Type B pancreatic cell (in vitro differentiated cells): Measurements from ENCODE around the gene KLHDC4. TPM values are rescaled to one million over a fixed set of nuclear protein-coding genes. Genes with fewer than 3 reads are reported as not detected.
"Not testable (repeated sequence)": the region's sequence is repeated elsewhere in the genome, so short reads cannot be mapped to it uniquely, and the experiment has no call there.

Source experiments
- DNase-seq: peaks from one replicate; pipeline ENCODE4 v3.0.0; 2021; ENCODE audit warnings: mixed read lengths; ENCODE audit not compliant: unreplicated experiment; ENCODE audit errors: extremely low spot score
- H3K27ac Mint-ChIP-seq: 2 replicates; pipeline ENCODE4 v1.8.0; 2021; ENCODE audit warnings: mild to moderate bottlenecking, mixed read lengths
- H3K27me3 Mint-ChIP-seq: 2 replicates; pipeline ENCODE4 v1.8.0; 2021; ENCODE audit warnings: mixed read lengths
- H3K36me3 Mint-ChIP-seq: 2 replicates; pipeline ENCODE4 v1.8.0; 2021; ENCODE audit warnings: mixed read lengths
- H3K4me1 Mint-ChIP-seq: one replicate; pipeline ENCODE4 v1.8.0; 2021; ENCODE audit warnings: mixed read lengths; ENCODE audit not compliant: unreplicated experiment
- H3K4me3 Mint-ChIP-seq: 2 replicates; pipeline ENCODE4 v1.8.0; 2021; ENCODE audit warnings: mild to moderate bottlenecking, mixed read lengths
- H3K9me3 Mint-ChIP-seq: 2 replicates; pipeline ENCODE4 v1.8.0; 2021; ENCODE audit warnings: mixed read lengths
- CTCF ChIP-seq: fragments of 200-600 bp; sonication (generic); conservative IDR thresholded peaks from 2 replicates; pipeline ENCODE4 v1.5.0; 2021; ENCODE audit warnings: antibody characterized with exemption, mild to moderate bottlenecking
- long read RNA-seq: library from polyadenylated mRNA; unstranded; transcript quantifications from one replicate; pipeline ENCODE4 v2.0.0, GENCODE V29; 2020
- total RNA-seq: library from RNA; stranded (reverse); gene quantifications from 2 replicates; pipeline ENCODE4 v1.2.1, GENCODE V29; 2021; ENCODE audit warnings: low replicate concordance

KLHDC4 gene
- 34.4 and 43.4 TPM in 2 replicates for total RNA-seq
- long read RNA-seq, transcript KLHDC4-201 (12 exons, 1,886 nt): major isoform, 22 of 50 reads
- long read RNA-seq, partial matches to known transcripts: 4 of 50 reads
- long read RNA-seq, other reads (novel, unspliced or antisense): 24 of 50 reads

GRCh38 chr16:87765776-87766484, at the start of gene KLHDC4:
Gene KLHDC4 (minus strand): TSS chr16:87765986. CDS start chr16:87765890, 96 bp downstream.
- Mint-ChIP-seq H3K36me3 (peaks cover 3% of the 10 kb centered on the region), H3K4me3 (peak within 1 kb of the TSS; percentile 100), H3K27ac (peak within 1 kb of the TSS; percentile 97), H3K9me3 (no peaks in the 10 kb centered on the region), H3K27me3 (no peaks in the 10 kb centered on the region), H3K4me1 (no peaks in the 10 kb centered on the region)
- TF ChIP-seq CTCF: no peak
- DNase-seq: peak; percentile 89

- Mint-ChIP-seq H3K9me3 (no peaks in the 10 kb centered on the region), H3K27ac (no peak overlapping the region), H3K27me3 (peaks cover 5% of the 10 kb centered on the region), H3K36me3 (no peaks in the 10 kb centered on the region), H3K4me3 (no peak overlapping the region), H3K4me1 (peaks cover 10% of the 10 kb centered on the region)
- TF ChIP-seq CTCF: no peak
- no peak for DNase-seq
Measured at GRCh38 chr16:87815567-87815966, 49.8 kb upstream of the KLHDC4 start.

DNA sequence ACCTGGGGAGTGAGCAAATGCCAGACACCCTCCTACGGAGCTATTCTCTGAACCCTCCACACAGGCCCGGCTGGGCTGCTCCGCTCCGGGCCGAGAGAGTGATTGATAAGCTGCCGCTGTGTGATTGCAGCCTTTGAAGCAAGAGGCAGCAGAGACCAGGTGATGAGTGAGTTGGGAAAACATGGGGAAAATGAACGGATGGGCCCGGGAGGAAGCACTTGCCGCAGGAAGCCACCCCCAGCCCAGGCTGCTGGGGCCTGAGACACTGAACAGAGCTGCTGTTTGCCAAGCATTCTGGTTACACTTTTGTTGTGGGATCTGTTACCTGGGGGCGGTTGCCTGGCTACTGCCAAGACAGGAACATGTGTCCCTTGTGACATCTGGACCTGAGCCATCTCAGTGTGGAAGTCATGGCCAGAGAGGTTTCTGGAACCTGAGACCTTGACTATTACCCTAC, 46.4 kb upstream of the KLHDC4 start:
- H3K27me3 Mint-ChIP-seq: peaks cover 5% of the 10 kb centered on the region
- no peak for DNase-seq
- peak overlapping the region; percentile 3 for H3K27ac Mint-ChIP-seq
- no peak for TF ChIP-seq CTCF
- H3K9me3 Mint-ChIP-seq: no peaks in the 10 kb centered on the region
- H3K36me3 Mint-ChIP-seq: no peaks in the 10 kb centered on the region
- H3K4me3 Mint-ChIP-seq: no peak overlapping the region
- peaks cover 9% of the 10 kb centered on the region for H3K4me1 Mint-ChIP-seq

DNA sequence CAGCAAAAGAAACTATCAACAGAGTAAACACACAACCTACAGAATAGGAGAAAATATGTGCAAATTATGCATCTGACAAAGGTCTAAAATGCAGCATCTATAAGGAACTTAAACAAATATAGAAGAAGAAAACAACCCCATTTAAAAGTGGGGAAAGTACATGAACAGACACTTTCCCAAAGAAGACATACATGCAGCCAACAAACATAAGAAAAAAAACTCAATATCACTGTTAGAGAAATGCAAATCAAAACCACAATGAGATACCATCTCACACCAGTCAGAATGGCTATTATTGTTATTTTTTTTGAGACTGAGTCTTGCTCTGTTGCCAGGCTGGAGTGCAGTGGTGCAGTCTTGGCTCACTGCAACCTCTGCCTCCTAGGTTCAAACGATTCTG, 45.7 kb upstream of the KLHDC4 start:
- not testable (repeated sequence) for H3K4me3 Mint-ChIP-seq, H3K27me3 Mint-ChIP-seq, H3K27ac Mint-ChIP-seq, H3K9me3 Mint-ChIP-seq, DNase-seq, H3K36me3 Mint-ChIP-seq
- H3K4me1 Mint-ChIP-seq: peaks cover 14% of the 10 kb centered on the region

- Mint-ChIP-seq H3K4me3 (no peak overlapping the region), H3K27me3 (peaks cover 8% of the 10 kb centered on the region), H3K27ac (peak overlapping the region; percentile 61), H3K36me3 (no peaks in the 10 kb centered on the region), H3K4me1 (peaks cover 18% of the 10 kb centered on the region), H3K9me3 (no peaks in the 10 kb centered on the region)
- no peak for TF ChIP-seq CTCF
- no peak for DNase-seq
Measured at GRCh38 chr16:87809150-87809902, 43.5 kb upstream of the KLHDC4 start.

DNA sequence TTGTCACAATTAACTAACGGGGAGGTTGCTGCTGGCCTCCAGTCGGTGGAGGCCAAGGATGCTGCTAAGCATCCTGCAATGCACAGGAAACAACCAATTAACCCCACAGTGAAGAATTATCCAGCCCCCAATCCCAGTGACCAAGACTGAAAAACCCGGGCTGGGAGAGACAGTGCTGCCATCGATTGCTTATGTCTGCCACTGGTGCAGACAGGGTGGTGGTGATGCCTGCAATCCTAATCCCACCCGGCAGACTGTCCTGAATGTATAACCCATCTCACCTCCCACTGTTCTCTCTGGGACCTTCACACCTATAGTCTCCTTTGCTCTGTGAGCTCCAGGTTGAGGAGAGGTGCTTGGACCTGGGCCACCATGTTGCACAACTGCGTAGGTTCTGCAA, 42.3 kb upstream of the KLHDC4 start:
- Mint-ChIP-seq H3K36me3 (no peaks in the 10 kb centered on the region), H3K27me3 (peaks cover 8% of the 10 kb centered on the region), H3K4me1 (peaks cover 18% of the 10 kb centered on the region), H3K4me3 (no peak overlapping the region), H3K9me3 (no peaks in the 10 kb centered on the region), H3K27ac (no peak overlapping the region)
- TF ChIP-seq CTCF: no peak
- no peak for DNase-seq
